SH-SY5Y (cell line): Measurements from ENCODE around the gene GAS2L3.

Source experiments
- GATA2 ChIP-seq: IDR thresholded peaks from 2 replicates; pipeline ENCODE4 v1.6.1; 2011; ENCODE audit warnings: mild to moderate bottlenecking, low read depth, low read length
- GATA3 ChIP-seq: IDR thresholded peaks from 2 replicates; pipeline ENCODE4 v1.6.1; 2011; ENCODE audit warnings: low read depth, mild to moderate bottlenecking, low read length, moderate library complexity

DNA sequence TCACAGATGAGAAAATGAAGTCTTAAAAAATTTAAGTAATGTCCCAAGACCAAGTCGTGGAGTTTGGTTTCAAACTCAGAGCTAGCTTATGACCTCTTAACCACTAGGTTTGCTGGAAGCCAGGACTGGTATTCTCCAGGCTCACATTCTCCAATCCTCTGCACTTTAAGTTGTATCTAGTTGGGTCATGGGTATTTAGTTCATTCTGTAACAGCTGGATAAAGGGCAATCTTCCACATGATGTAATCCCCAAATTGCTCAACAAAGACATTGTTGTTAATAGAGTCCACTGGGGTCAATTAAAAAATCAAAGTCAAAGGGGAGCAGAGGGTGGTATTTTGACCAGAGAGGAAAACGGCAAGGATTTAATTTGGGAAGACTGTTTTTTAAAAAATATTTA, 17.8 kb upstream of the GAS2L3 start:
- TF ChIP-seq GATA2 (no peak), GATA3 (no peak)
